ENCODE measurements around the gene SUN5.
"Not testable (repeated sequence)": the region's sequence is repeated elsewhere in the genome, so short reads cannot be mapped to it uniquely, and the experiment has no call there.

Gene SUN5

DNA sequence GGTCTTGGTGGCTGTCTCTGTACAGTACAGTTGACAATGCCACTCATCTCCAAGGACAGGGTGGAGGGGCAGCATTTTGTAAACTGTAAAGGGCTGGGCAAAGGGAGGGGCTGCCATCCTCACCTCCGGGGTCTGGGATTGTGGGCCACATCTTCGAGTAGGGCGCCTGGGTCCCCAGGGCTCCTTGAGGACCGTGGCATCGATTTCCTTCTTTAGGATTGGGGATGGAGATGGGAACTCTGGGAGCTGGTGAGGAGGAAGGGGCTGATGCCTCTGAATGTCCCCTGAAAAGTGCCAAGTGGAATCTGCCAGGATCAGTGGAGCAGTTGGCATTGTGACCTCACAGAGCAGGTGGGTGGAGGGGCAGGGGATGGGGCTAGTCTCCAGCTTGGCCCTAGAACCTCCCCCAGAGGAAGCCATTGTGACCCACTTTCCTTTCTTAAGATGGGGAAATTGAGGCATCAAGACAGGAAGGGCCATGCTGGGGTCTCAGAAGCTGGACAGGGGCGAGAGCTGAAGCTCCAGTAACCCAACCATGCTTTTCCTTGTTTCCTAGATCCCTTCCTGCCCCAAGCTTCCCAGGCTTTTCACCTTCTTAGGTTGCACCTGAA is at the start of gene SUN5:
Gene SUN5, minus strand, starts transcription at position 293 of the 611 bp plus-strand sequence. Its CDS starts 93 bp downstream, at position 200.
- DNase-seq = no peak

DNA sequence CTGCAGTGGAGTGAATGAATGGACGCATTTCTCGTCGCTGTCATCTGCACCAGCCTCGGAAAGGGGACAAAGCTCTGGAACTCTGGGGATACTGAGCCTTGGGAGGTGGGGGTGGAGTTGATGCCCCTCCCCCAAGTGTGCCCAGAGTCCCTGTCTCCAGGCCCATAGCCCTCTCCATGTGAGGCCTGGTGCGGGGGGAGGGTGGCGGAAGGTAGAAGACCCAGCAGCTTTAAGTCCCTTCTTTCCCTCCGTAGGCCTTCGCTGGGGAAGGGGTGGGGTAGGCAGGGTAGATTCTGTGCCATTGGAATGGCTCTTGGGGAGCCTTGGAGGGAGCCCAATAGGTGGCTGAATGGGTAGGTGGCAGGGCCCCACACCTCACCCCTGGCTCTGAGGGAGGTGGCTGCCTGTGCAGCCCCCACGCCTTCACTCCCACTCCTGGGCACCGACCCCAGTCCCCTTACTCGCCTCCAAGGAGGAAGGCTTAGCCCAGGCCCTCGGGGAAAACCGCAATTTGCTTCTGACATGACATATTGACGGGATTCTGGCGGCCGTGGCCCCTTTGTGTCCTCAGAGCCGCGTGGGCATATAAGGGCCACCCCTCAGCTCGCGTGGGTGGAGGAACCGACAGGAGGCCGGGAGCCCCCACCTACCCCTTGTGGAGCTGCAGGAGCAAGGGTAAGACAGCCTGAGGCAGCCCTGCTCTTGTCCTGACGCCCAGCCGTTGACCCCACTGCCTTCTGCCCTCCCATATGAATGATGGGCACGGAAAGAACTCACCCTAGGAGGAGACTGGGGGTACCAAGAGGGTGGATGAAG is 49.3 kb upstream of the SUN5 start, which contains the start of gene BPIFB3:
Gene BPIFB3, plus strand, starts transcription at position 613 of the 816 bp plus-strand sequence. CDS start 1,533 bp downstream, outside the sequence.
- DNase-seq = no peak

- no peak for DNase-seq
Observed at GRCh38 chr20:33051333-33051732, 47.1 kb upstream of the SUN5 start.

- no peak for DNase-seq
Observed at GRCh38 chr20:33046412-33046811, 42.2 kb upstream of the SUN5 start.

DNA sequence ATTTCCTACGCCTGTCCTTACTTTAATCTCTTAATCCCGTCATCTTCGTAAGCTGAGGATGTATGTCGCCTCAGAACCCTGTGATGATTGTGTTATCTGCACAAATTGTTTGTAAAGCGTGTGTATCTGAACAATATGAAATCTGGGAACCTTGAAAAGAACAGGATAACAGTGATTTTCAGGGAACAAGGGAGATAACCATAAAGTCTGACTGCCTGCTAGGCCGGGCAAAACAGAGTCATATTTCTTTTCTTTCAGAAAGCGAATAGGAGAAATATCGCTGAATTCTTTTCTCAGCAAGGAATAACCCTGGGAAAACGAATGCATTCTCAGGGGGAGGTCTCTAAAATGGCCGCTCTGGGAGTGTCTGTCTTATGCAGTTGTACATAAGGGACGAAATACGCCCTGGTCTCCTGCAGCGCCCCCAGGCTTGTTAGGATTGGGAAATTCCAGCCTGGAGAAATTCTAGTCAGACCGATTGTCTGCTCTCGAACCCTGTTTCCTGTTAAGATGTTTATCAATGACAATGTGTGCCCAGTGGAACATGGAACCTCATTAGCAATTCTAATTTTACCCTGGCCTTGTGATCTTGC is 41.0 kb upstream of the SUN5 start:
- not testable (repeated sequence) for DNase-seq

DNA sequence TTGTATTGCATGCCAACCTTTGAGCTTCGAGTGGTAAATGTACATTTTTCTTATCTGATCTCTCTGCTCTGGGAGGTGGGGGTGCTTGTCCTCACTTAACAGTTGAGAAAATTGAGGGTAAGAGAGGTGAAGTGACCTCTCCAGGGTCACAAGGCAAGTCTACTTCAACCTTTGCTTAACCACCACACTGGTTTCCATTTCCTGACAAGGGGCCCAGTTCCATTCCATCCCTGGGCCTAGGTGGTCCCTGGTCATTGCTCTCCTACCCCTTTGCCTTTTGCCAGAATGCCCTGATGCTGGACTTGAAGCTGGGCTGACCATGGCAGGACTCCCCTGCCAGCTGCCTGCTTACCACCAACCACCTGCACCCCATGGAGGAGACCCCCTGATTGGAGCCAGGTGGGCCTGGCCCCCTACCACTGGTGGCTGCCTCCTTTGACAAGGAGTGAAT is 39.5 kb upstream of the SUN5 start:
- DNase-seq = no peak

DNA sequence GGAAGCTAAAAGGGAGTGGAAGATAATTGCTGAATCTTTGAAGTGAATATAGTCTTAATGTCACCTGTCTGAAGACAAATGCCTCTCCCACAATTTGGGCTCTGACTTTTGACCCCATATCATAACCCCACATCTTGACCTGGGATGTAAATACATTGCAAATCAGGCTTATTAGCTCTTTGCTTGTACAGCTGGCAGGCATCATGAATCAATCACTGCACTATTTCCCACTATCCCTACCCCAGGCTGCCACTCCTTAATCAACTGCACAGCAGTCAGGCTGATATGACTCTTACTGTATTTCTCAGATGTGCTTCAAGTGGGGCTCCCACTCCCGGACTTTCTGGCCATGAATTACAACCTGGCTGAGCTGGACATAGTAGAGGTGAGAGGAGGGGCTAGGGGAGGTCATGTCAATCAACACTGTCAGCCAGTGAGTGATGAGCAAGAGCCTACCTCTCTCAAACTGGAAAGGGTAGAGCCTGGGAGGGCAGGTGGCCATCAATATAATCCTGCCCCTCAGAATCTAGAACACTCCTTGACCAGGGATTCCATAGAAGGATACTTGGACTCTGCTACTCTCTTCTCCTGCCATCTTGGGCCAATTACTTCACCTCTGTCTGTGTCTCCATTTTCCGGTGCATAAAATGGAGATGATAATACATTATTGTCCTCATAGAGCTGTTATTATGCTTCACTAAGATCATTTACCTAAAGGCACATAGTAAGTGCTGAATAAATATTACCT is 38.9 kb upstream of the SUN5 start:
- DNase-seq = no peak

- DNase-seq = no peak
Observed at GRCh38 chr20:33042430-33042829, 38.2 kb upstream of the SUN5 start.

GRCh38 chr20:33038243-33038642 is 34.0 kb upstream of the SUN5 start:
- no peak for DNase-seq

- DNase-seq = no peak
Observed at GRCh38 chr20:33037456-33037855, 33.2 kb upstream of the SUN5 start.

DNA sequence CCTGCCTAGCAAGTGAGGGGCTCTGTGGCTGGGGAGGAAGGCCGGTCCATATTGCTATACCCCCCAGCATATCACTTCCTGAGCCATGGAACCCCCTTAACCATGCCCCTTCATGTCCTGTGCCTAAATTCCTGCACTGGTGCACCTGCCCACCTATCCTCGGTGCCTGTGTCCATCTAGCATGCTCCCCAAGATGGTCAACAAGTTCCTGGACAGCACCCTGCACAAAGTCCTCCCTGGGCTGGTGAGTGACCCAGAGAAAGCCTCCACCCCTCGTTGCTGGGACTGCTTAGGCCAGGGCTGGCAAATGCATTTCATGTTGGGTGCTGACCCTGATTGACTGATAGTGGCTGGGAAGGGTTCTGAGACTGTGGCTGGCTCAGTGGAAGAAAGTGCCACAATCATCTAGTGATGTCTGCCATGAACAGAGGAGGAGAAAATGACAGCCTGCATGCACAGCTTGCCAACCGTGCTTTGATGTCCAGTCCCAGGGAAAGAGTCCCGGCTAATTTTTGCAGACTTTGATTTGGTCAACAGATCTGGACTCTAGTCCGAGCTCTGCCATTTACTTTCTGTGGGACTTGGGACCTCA is 30.8 kb upstream of the SUN5 start:
- no peak for DNase-seq

GRCh38 chr20:33034115-33034514 is 29.9 kb upstream of the SUN5 start:
- DNase-seq = no peak

- no peak for DNase-seq
Observed at GRCh38 chr20:33033381-33033780, 29.1 kb upstream of the SUN5 start.

- no peak for DNase-seq
Observed at GRCh38 chr20:33032555-33032954, 28.3 kb upstream of the SUN5 start.

- DNase-seq = no peak
Observed at GRCh38 chr20:33031531-33031930, 27.3 kb upstream of the SUN5 start, which contains the start of gene BPIFB6. TSS of gene BPIFB6 (plus strand) at chr20:33031648. CDS start at chr20:33031648, 0 bp downstream.

GRCh38 chr20:33030569-33030968 is 26.3 kb upstream of the SUN5 start:
- no peak for DNase-seq

GRCh38 chr20:33030076-33030475 is 25.8 kb upstream of the SUN5 start:
- DNase-seq = no peak

DNA sequence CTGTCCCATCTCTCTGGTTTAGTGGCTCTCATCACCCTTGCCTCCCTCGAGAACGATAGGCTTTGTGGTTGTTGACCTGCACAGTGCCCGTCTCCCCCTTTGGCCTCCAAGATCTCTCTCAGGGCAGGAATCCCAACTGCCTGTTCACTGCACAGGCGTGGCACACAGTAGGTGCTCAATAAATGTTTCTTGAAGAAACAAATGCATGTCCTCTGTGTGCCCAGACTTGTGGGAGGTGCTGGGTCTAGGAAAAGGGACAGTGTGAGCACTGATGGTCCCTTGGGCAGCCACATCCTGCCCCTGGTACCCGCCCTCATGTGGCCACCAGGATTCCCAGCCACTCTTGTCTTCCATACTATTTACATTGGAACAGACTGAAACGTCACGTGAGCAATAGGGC is 24.6 kb upstream of the SUN5 start:
- DNase-seq = no peak

GRCh38 chr20:33027769-33028751 is 23.8 kb upstream of the SUN5 start:
- no peak for DNase-seq

DNA sequence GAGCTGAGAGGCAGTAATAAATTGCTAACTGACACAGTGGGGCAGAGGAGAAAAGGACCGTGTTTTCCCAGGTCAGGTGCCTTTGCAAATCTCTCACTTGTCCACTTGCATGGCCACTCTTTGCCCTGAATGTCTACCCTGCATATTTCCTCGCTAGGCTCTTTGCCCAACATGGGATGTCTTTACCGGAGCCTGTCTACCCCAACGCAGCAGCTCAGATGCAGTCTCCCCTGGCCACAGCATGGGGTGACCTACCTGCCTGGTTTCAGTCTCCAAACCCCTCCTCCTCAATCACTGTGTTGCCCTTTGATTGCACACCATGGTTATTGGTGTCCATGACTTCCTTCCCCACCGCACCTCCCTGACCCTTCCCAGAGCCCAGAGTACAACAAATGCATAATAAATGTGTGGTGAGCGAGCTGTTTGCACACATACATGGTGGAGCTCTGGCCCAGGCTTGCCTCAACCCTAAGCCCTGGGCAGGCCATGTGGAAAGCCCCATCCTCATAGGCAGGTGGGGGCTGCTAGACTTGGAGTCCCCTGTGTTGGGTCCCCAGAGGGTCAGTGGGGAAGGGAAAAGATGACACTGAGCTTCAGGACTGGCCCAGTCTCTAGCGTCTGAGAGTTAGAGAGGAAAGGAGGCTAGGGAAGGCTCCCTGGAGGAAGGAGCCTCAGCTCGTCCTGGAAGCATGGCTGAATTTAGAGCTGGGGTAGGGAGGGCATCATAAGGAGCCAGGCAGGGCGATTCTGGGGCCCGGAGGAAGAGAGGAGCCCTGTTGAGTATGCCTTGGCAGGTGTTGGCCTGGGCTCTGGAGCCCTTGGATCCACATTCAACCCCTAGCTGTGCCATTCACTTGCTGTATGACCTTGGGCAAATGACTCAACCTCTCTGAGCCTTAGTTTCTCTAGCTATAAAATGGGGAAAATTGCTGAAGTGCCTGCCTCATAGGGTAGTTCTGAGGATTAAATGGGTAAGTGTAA is 22.8 kb upstream of the SUN5 start:
- no peak for DNase-seq

Data from activated CD4-positive, alpha-beta T cell treated with anti-CD3 and anti-CD28 coated beads for 4 hours (primary cell).